Stimulated activated CD4-positive, alpha-beta T cell treated with anti-CD3 and anti-CD28 coated beads, TNF-alpha, amount 100 ng/mL, for 48 hours (primary cell): ENCODE results near the gene EFNB2.

ENCODE experiments used
- DNase-seq, 3 donors: peaks; one replicate each; pipeline ENCODE4 v3.0.0-alpha.2; 2020; ENCODE audit warnings: low read depth in 3 of 3

Gene EFNB2

DNA sequence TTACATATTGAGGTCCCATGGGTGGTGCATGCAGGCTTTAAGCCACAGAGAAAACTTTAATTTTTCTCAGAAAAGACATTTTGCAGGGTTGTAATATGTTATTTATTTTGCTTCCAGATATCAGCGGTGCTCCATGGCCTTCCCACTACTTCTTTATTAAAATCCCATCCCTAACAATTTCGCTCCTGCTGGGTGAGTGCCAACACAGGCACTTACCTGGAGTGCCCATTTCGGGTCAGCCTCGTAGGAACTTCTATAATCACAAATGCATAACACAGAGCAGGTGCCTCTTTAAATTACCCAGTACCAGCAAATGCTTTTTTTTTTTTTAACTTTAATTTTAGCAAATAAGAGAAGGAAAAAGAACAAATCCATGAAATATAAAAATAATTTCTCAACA lies 86.4 kb downstream of the EFNB2 start:
- DNase-seq: no peak

GRCh38 chr13:106445996-106446395 lies 89.5 kb downstream of the EFNB2 start:
- no peak for DNase-seq

DNA sequence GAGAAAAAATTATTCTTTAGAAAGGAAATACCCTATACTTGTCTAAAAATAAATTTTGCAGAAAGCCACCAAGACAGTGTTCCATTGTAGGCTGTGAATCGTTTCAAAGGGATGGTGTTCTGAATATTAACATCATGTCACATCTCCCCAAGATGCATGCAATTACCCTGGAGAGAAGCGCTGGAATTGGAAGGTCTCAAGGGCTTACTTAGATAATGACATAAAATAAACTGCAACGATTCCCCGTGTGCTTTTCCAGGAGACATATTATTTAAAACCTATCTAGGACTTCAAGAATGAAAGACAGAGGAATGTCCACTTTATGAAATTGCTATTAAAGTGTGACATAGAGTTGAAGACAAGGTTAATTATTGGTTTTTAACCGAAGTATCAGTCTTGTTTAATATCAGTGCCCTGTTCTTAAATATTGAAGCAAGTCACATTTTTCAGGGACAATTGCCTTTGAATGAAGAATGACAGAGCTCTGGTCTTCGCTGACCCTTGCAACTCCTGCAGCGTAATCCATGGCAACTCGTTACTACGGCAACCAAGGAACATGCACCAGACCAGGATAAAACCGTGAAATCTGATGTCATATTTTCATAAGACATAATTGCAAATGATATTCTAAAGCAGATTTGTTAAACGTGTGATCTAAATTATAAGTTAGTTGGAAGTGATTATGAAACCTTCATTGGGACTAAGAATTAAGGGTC lies 91.7 kb downstream of the EFNB2 start:
- DNase-seq: no peak

DNA sequence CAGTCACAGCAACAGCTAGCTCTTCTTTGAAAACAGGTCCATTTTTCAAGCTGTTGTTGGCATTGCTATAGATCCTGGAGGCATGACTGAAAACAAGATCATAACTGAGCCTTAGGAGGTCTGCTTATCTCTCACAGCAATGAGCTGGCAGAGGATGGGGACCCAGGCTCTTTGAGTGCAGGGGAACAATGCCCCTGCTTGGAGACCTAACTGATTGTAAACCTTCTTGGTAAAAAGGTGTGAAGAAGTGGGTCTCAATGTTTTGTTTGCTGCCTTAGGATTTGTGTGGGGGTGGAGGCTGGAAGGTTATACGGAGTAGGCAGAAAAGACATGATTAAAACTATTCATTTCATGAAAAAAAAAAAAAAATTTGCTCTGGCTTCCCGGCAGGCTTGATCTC lies 94.6 kb downstream of the EFNB2 start:
- no peak for DNase-seq
